LNCaP clone FGC (cell line): Measurements from ENCODE around the gene RUNDC3A.
A peak's percentile ranks its signal among the peaks of the same experiment; 100 is the strongest.
"Not testable (repeated sequence)": the region's sequence is repeated elsewhere in the genome, so short reads cannot be mapped to it uniquely, and the experiment has no call there.

Source experiments
- DNase-seq: peaks from one replicate; pipeline ENCODE4 v3.0.0-alpha.2; 2011; ENCODE audit warnings: low read depth
- H3K4me3 ChIP-seq: 2 replicates; pipeline ENCODE4 v1.5.1; 2011; ENCODE audit warnings: mild to moderate bottlenecking, low read depth, low read length, control low read depth
- TF ChIP-seq, protein P1 (sequence below): IDR thresholded peaks from 2 replicates; pipeline ENCODE4 v1.5.1; 2012; ENCODE audit warnings: mild to moderate bottlenecking; ENCODE audit not compliant: control insufficient read depth, insufficient read depth; ENCODE audit errors: extremely low read depth

Gene RUNDC3A

DNA sequence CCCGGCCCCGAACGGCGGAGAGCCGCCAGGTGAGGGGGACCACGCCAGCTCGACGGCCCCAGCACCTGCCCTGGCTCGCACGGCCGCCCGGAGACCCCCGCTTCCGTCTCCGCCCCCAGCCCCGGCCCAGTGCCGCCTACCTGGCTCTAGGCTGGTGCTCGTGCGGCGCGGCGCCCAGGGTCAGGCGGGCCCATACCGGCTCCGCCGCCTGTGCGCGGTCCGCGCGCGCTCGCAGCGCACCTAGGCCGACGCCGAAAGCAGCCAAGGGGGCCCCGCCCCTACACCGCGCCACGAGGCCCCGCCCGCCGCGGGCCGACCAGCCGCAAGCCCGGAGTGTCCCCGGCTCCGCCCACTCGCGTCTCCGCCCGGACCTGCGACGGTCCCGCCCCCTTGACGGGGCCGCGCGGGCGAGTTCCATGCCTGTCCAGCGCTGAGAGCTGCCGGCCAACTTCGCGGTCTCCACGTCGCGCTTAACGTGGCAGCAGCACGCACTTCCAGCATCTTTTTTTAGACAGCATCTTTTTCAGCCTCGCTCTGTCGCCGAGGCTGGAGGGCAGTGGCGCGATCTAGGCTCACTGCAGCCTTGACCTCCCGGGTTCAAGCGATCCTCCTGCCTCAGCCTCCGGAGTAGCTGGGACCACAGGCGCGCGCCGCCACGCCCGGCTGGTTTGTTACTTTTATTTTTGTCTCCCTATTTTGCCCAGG, 16.3 kb downstream of the RUNDC3A start, which contains the start of gene SLC25A39:
TSS of gene SLC25A39 (minus strand) at position 253 of the 705 bp plus-strand sequence. CDS start 1,261 bp downstream, outside the sequence.
- TF ChIP-seq, protein P1, sequence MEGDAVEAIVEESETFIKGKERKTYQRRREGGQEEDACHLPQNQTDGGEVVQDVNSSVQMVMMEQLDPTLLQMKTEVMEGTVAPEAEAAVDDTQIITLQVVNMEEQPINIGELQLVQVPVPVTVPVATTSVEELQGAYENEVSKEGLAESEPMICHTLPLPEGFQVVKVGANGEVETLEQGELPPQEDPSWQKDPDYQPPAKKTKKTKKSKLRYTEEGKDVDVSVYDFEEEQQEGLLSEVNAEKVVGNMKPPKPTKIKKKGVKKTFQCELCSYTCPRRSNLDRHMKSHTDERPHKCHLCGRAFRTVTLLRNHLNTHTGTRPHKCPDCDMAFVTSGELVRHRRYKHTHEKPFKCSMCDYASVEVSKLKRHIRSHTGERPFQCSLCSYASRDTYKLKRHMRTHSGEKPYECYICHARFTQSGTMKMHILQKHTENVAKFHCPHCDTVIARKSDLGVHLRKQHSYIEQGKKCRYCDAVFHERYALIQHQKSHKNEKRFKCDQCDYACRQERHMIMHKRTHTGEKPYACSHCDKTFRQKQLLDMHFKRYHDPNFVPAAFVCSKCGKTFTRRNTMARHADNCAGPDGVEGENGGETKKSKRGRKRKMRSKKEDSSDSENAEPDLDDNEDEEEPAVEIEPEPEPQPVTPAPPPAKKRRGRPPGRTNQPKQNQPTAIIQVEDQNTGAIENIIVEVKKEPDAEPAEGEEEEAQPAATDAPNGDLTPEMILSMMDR = no peak
- H3K4me3 ChIP-seq = peak within 1 kb of the TSS; percentile 81
- peak; percentile 51 for DNase-seq

DNA sequence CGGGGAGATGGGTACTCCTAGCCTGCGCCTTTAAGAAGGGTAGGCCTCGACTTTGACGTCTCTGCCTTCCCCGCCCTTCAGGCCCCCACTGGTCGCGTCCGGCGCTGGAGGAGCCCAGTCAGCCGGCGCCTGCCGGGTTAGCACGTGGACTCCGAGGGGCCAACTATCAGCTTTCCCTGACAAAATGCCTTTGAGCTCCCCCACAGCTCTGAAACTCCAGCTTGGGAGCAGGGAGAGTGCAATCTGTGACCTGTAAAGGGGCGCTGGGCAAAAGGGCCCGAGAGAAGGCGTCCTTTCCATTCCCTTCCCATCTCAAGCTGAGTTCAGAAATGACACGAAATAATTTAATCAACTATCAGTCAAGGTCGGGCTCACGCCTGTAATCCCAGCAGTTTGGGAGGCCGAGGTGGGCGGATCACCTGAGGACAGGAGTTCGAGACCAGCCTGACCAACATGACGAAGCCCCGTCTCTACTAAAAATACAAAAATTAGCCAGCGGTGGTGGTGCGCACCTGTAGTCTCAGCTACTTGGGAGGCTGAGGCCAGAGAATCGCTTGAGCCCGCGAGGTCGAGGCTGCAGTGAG, 18.6 kb downstream of the RUNDC3A start:
- no peak overlapping the region for H3K4me3 ChIP-seq
- TF ChIP-seq, protein P1 = no peak
- no peak for DNase-seq

DNA sequence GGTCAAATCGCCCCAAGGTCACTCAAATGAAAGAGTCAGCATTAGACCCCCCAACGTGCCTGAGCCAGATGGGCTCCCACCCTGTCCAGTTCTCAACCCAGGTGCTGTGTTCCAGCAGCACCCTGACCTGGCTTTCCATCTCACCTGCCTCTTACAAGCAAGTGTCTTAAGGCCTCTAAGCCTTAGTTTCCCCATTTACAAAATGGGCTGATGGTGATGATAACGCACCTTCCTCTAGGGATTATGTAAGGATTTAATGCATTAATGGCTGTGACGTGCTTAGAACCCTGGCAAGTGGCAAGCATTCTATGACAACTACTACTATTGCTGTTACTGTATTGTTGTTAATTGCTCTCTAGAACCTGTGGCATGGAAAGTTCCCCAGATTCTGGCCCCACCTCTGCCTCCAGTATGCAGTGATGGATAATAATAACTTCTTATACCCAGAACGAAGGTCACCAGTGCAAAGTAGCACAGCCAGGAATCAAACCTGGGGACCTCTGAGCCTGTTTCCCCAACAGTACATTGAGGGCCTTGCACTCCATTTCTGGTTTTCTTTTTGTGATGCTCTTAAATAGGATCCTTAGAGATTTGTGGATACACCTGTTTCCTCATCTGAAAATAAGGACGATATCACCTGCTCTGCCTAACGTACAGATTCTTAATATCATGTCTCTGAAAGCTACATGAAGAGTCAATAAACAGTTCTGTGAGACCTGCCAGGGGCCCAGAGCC, 19.5 kb downstream of the RUNDC3A start:
- H3K4me3 ChIP-seq = no peak overlapping the region
- TF ChIP-seq, protein P1 = no peak
- no peak for DNase-seq

DNA sequence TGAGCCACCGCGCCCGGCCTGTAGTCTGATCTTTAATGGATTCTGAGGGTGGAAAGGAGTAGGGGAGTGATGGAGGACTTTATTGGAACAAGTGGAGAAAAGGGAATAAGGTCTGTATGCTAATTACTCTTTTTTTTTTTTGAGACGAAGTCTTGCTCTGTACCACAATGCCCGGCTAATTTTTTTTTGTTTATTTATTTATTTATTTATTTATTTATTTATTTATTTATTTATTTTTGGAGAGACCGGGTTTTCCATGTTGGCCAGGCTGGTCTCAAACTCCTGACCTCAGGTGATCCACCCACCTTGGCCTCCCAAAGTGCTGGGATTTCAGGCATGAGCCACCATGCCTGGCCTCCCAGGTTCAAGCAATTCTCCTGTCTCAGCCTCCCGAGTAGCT, 21.1 kb downstream of the RUNDC3A start:
- not testable (repeated sequence) for DNase-seq, H3K4me3 ChIP-seq

DNA sequence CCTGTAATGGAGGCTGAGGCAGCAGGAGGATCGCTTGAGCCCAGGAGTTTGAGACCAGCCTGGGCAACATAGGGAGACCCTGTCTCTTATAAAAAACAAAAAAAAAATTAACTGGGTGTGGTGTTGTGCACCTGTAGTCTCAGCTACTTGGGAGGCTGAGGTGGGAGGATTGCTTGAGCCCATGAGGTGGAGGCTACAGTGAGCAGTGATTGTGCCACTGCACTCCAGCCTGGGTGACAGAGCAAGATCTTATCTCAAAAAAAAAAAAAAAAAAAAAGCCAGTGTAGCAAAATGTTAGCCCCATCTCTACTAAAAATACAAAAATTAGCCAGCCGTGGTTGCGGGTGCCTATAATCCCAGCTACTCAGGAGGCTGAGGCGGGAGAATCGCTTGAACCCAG, 21.9 kb downstream of the RUNDC3A start:
- DNase-seq = not testable (repeated sequence)

DNA sequence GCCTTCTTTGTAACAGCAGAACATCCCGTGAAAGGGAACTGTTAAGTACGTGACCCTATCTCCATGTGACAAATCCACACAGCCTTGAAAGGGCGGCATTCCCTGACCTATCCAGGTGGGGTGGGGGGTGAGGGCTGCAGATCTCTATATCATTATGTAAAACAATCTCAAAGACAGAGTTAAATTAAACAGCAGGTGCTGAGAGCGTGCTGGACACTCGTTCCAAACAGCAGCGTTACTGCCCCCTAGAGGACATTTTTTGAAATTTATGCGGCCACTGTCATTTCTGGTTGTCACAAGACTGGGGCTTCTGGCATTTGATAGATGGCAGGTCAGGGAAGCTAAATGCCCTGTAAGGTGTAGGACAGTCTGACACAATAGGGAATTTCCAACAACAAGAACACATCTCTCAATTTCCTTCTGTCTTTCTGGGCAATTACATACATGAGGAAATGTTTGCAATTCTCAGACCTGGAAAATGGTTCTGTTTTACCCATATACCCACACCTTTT, 22.9 kb downstream of the RUNDC3A start:
- DNase-seq = peak; percentile 34
- H3K4me3 ChIP-seq = no peak overlapping the region
- TF ChIP-seq, protein P1 = peak; percentile 55

More for the DNA sequence above, 21.9 kb downstream of the RUNDC3A start:
- H3K4me3 ChIP-seq = not testable (repeated sequence)

DNA sequence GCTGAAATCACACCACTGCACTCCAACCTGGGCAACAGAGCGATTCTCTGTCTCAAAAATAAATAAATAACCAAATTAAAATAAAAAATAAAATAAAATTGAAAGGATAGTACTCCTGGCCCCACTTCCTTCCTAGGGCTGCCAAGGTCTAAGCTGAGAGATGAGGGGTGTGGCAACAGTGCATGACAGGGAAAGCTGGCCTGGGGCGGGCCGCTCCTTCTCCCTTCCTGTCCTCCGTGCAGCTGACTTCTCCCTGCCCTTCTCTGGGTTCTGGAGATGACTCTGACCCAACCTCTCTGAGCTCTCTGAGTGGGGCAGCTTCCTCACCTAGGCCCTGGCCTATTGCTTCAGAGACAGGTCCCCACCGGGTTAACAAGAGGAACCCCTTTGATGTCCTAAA, 25.0 kb downstream of the RUNDC3A start:
- H3K4me3 ChIP-seq = no peak overlapping the region
- DNase-seq = no peak
- TF ChIP-seq, protein P1 = no peak
